Measurements from ENCODE around the gene NTHL1. TPM values are rescaled to one million over a fixed set of nuclear protein-coding genes. Genes with fewer than 3 reads are reported as not detected.
"Not testable (repeated sequence)": the region's sequence is repeated elsewhere in the genome, so short reads cannot be mapped to it uniquely, and the experiment has no call there.

Gene NTHL1
- total RNA-seq, 1 experiment from 2014 or later = 32.8 TPM

DNA sequence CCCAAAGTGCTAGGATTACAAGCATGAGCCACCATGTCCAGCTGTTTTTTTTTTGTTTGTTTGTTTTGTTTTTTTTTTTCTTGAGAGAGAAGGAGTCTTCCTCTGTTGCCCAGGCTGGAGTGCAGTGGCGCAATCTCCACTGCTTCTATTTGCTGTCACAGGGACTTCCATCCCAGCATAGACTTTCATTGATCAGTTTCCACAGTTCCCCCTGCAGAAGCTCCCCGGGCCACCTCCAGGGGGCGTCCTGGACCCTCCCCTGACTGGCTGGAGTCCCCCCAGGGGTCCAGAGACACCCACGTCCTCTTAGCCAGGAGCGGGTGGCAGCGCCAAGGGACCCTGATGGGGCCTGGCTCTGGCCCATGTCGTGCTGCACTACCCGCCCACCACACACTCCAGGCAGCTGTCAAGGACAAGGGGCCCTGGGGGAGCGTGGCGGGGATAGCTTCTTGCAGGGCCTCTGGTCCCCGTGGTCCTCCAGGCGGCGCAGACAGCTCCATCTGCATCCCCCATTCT, 31.2 kb downstream of the NTHL1 start:
- DNase-seq = peak; percentile 36
- CTCF ChIA-PET = interaction anchor here (0.5 to 2.1 kb wide), 2 partner anchors 13 to 16 kb away, joined by 3 to 9 read pairs; no protein-coding TSS in a partner anchor
- intact Hi-C loops (cut with micrococcal nuclease; ENCODE audit: unreplicated experiment) = no loop called here
- TF ChIP-seq, protein P1, sequence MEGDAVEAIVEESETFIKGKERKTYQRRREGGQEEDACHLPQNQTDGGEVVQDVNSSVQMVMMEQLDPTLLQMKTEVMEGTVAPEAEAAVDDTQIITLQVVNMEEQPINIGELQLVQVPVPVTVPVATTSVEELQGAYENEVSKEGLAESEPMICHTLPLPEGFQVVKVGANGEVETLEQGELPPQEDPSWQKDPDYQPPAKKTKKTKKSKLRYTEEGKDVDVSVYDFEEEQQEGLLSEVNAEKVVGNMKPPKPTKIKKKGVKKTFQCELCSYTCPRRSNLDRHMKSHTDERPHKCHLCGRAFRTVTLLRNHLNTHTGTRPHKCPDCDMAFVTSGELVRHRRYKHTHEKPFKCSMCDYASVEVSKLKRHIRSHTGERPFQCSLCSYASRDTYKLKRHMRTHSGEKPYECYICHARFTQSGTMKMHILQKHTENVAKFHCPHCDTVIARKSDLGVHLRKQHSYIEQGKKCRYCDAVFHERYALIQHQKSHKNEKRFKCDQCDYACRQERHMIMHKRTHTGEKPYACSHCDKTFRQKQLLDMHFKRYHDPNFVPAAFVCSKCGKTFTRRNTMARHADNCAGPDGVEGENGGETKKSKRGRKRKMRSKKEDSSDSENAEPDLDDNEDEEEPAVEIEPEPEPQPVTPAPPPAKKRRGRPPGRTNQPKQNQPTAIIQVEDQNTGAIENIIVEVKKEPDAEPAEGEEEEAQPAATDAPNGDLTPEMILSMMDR (IDR thresholded peaks at IDR 0.05; ENCODE audit: unreplicated experiment) = peak; percentile 71
- Mint-ChIP-seq H3K9me3 (ENCODE audit: low read depth, unreplicated experiment) (no peaks in the 10 kb centered on the region), H3K27me3 (ENCODE audit: unreplicated experiment) (peaks cover 41% of the 10 kb centered on the region), H3K36me3 (ENCODE audit: insufficient read depth, unreplicated experiment) (peaks cover 2% of the 10 kb centered on the region), H3K27ac (ENCODE audit: unreplicated experiment) (no peak overlapping the region), H3K4me1 (ENCODE audit: low read depth, unreplicated experiment) (peaks cover 8% of the 10 kb centered on the region), H3K4me3 (ENCODE audit: low read depth, unreplicated experiment) (no peak overlapping the region)
- BruUV-seq (replicated peaks) = no TSS peak

DNA sequence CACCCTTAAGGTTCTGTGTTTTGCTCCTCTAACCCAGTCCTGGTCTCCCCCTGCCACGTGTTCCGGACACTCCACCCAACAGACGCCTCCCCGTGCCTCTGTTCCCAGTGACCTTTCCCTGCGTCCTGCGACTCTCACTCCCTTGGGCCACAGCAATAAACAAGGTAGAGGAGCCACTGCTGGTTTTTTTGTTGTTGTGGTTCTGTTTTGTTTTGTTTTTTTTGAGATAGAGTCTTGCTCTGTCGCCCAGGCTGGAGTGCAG, 31.8 kb downstream of the NTHL1 start:
- H3K9me3 Mint-ChIP-seq (ENCODE audit: low read depth, unreplicated experiment) = no peaks in the 10 kb centered on the region
- no peak for DNase-seq
- H3K4me1 Mint-ChIP-seq (ENCODE audit: low read depth, unreplicated experiment) = peaks cover 7% of the 10 kb centered on the region
- no peak overlapping the region for H3K4me3 Mint-ChIP-seq (ENCODE audit: low read depth, unreplicated experiment)
- H3K27ac Mint-ChIP-seq (ENCODE audit: unreplicated experiment) = no peak overlapping the region
- BruUV-seq (replicated peaks) = TSS peak; percentile 35
- H3K36me3 Mint-ChIP-seq (ENCODE audit: insufficient read depth, unreplicated experiment) = no peaks in the 10 kb centered on the region
- CTCF ChIA-PET = interaction anchor here (0.5 to 2.1 kb wide), 2 partner anchors 12 to 15 kb away, joined by 3 to 9 read pairs; no protein-coding TSS in a partner anchor
- intact Hi-C loops (cut with micrococcal nuclease; ENCODE audit: unreplicated experiment) = no loop called here
- H3K27me3 Mint-ChIP-seq (ENCODE audit: unreplicated experiment) = peaks cover 35% of the 10 kb centered on the region
- TF ChIP-seq, protein P1 (IDR thresholded peaks at IDR 0.05; ENCODE audit: unreplicated experiment) = no peak

DNA sequence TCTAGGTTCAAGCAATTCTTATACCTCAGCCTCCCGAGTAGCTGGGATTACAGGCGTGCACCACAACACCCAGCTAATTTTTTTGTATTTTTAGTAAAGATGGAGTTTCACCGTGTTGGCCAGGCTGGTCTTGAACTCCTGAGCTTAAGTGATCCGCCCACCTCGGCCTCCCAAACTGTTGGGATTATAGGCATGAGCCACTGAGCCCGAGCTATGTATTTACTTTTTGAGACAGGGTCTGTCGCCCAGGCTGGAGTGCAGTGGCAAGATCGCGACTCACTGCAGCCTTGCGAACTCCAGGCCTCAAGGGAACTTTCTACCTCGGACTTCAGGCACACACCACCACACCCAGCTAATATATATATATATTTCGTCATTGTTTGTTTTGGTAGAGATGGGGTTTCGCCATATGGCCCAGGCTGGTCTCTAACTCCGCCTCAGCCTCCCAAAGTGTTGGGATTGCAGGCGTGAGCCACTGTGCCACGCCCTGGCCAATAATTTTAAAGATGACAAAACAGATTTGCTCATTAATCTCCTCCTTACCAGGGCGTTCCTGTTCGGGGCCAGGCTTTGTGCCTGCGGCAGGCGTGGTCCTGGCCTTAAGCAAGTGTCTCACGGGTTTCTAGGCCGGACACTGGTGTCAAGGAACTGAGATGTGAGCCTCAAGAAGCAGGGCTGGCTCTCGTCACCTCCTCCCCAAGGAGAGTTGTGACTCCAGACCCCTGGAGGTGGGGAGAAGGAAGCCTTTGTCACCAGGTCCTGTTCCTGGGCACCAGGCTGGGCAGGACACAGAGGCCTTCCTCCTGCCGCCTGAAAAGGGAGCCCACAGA, 32.3 kb downstream of the NTHL1 start:
- Mint-ChIP-seq H3K27ac (ENCODE audit: unreplicated experiment) (no peak overlapping the region), H3K27me3 (ENCODE audit: unreplicated experiment) (peaks cover 30% of the 10 kb centered on the region), H3K36me3 (ENCODE audit: insufficient read depth, unreplicated experiment) (peaks cover 2% of the 10 kb centered on the region), H3K4me3 (ENCODE audit: low read depth, unreplicated experiment) (no peak overlapping the region), H3K9me3 (ENCODE audit: low read depth, unreplicated experiment) (no peaks in the 10 kb centered on the region), H3K4me1 (ENCODE audit: low read depth, unreplicated experiment) (peaks cover 2% of the 10 kb centered on the region)
- TF ChIP-seq, protein P1 (IDR thresholded peaks at IDR 0.05; ENCODE audit: unreplicated experiment) = no peak
- DNase-seq = peak; percentile 53
- no TSS peak for BruUV-seq (replicated peaks)
- intact Hi-C loops (cut with micrococcal nuclease; ENCODE audit: unreplicated experiment) = no loop called here
- CTCF ChIA-PET = interaction anchor here (2.1 kb wide), 1 partner anchor 11 kb away, joined by 9 read pairs; no protein-coding TSS in a partner anchor

DNA sequence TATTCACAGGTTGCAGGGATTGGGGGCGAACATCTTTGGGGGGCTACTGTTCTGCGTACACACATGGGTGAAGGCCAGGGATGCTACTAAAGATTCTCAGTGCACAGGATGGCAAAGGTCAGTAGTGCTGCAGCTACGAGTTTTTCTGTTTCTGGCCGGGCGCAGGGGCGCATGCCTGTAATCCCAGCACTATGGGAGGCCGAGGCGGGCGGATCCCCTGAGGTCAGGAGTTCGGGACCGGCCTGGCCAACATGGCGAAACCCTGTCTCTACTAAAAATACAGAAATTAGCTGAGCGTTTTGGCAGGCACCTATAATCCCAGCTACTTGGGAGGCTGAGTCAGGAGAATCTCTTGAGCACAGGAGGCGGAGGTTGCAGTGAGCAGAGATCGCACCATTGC, 34.1 kb downstream of the NTHL1 start:
- no peaks in the 10 kb centered on the region for H3K9me3 Mint-ChIP-seq (ENCODE audit: low read depth, unreplicated experiment)
- peaks cover 3% of the 10 kb centered on the region for H3K4me1 Mint-ChIP-seq (ENCODE audit: low read depth, unreplicated experiment)
- peaks cover 20% of the 10 kb centered on the region for H3K36me3 Mint-ChIP-seq (ENCODE audit: insufficient read depth, unreplicated experiment)
- H3K4me3 Mint-ChIP-seq (ENCODE audit: low read depth, unreplicated experiment) = no peak overlapping the region
- intact Hi-C loops (cut with micrococcal nuclease; ENCODE audit: unreplicated experiment) = no loop called here
- CTCF ChIA-PET = interaction anchor here (0.6 kb wide), 2 partner anchors 301 to 509 kb away, joined by 5 to 7 read pairs; no protein-coding TSS in a partner anchor
- TF ChIP-seq, protein P1 (IDR thresholded peaks at IDR 0.05; ENCODE audit: unreplicated experiment) = no peak
- H3K27ac Mint-ChIP-seq (ENCODE audit: unreplicated experiment) = no peak overlapping the region
- BruUV-seq (replicated peaks) = no TSS peak
- DNase-seq = no peak
- H3K27me3 Mint-ChIP-seq (ENCODE audit: unreplicated experiment) = peaks cover 12% of the 10 kb centered on the region

DNA sequence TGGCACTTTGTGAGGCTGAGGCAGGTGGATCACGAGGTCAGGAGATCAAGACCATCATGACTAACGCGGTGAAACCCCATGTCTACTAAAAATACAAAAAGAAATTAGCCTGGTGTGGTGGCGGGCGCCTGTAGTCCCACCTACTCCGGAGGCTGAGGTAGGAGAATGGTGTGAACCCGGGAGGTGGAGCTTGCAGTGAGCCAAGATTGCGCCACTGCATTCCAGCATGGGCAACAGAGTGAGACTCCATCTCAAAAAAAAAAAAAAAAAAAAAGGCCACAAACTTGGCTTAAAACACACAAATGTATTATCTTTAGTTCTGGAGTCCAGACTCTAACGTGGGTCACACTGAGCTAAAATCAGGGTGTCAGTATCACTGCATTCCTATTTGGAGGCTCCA, 35.9 kb downstream of the NTHL1 start:
- CTCF ChIA-PET = interaction anchor here (0.6 kb wide), 1 partner anchor 192 kb away, joined by 5 read pairs; no protein-coding TSS in a partner anchor
- H3K36me3 Mint-ChIP-seq (ENCODE audit: insufficient read depth, unreplicated experiment) = peaks cover 33% of the 10 kb centered on the region
- intact Hi-C loops (cut with micrococcal nuclease; ENCODE audit: unreplicated experiment); DNase-seq; BruUV-seq (replicated peaks); H3K9me3 Mint-ChIP-seq (ENCODE audit: low read depth, unreplicated experiment); H3K27ac Mint-ChIP-seq (ENCODE audit: unreplicated experiment); H3K27me3 Mint-ChIP-seq (ENCODE audit: unreplicated experiment); H3K4me3 Mint-ChIP-seq (ENCODE audit: low read depth, unreplicated experiment): not testable (repeated sequence)
- peaks cover 20% of the 10 kb centered on the region for H3K4me1 Mint-ChIP-seq (ENCODE audit: low read depth, unreplicated experiment)
